GM19043 (cell line): ENCODE results near the gene QPCT.
"Not testable (repeated sequence)": the region's sequence is repeated elsewhere in the genome, so short reads cannot be mapped to it uniquely, and the experiment has no call there.

ENCODE experiments used
- ATAC-seq: cut with Tn5 transposase; IDR thresholded peaks from one replicate; pipeline ENCODE4 v1.9.1; 2021; ENCODE audit warnings: low read depth; ENCODE audit not compliant: unreplicated experiment

QPCT gene

GRCh38 chr2:37344453-37345361 lies at the start of gene QPCT:
Gene QPCT (plus strand): TSS chr2:37344630. CDS start chr2:37344732, 102 bp downstream.
- no peak for ATAC-seq

GRCh38 chr2:37294858-37295257 lies 49.6 kb upstream of the QPCT start:
- not testable (repeated sequence) for ATAC-seq

- ATAC-seq: no peak
Observed at GRCh38 chr2:37295469-37296073, 48.9 kb upstream of the QPCT start.

- no peak for ATAC-seq
Observed at GRCh38 chr2:37297632-37298031, 46.8 kb upstream of the QPCT start.

- no peak for ATAC-seq
Observed at GRCh38 chr2:37300146-37300545, 44.3 kb upstream of the QPCT start.

GRCh38 chr2:37300578-37300977 lies 43.9 kb upstream of the QPCT start:
- ATAC-seq: no peak

- no peak for ATAC-seq
Observed at GRCh38 chr2:37301408-37301807, 43.0 kb upstream of the QPCT start.

GRCh38 chr2:37302701-37303252 lies 41.7 kb upstream of the QPCT start:
- ATAC-seq: no peak

GRCh38 chr2:37306024-37306423 lies 38.4 kb upstream of the QPCT start:
- no peak for ATAC-seq

- no peak for ATAC-seq
Observed at GRCh38 chr2:37307500-37307899, 36.9 kb upstream of the QPCT start.

- no peak for ATAC-seq
Observed at GRCh38 chr2:37315364-37315763, 29.1 kb upstream of the QPCT start.

- ATAC-seq: no peak
Observed at GRCh38 chr2:37316181-37316580, 28.2 kb upstream of the QPCT start.

GRCh38 chr2:37317746-37318145 lies 26.7 kb upstream of the QPCT start:
- ATAC-seq: no peak

- ATAC-seq: peak; percentile 85
Observed at GRCh38 chr2:37318401-37318800, 26.0 kb upstream of the QPCT start.

- ATAC-seq: no peak
Observed at GRCh38 chr2:37319754-37320609, 24.4 kb upstream of the QPCT start.

- ATAC-seq: no peak
Observed at GRCh38 chr2:37321029-37321682, 23.3 kb upstream of the QPCT start.

- ATAC-seq: no peak
Observed at GRCh38 chr2:37322368-37322767, 22.1 kb upstream of the QPCT start.

GRCh38 chr2:37323176-37323780 lies 21.2 kb upstream of the QPCT start:
- ATAC-seq: no peak

- ATAC-seq: peak; percentile 19
Observed at GRCh38 chr2:37323781-37324535, 20.5 kb upstream of the QPCT start.
